Lung (tissue), 12 donors: ENCODE results near the gene GEMIN5. TPM values are rescaled to one million over a fixed set of nuclear protein-coding genes. Genes with fewer than 3 reads are reported as not detected.

Source experiments
- ATAC-seq: fragments of 200-7000 bp; cut with Tn5 transposase; one replicate; pipeline ENCODE4 v1.9.1; 2020; ENCODE audit warnings: moderate number of reproducible peaks; ENCODE audit not compliant: insufficient read depth, low FRiP score
- DNase-seq, 3 donors: peaks; one replicate each; pipeline ENCODE4 v3.0.0-alpha.2; 2013 to 2017
- H3K27ac ChIP-seq, 2 donors: one replicate each; pipeline ENCODE4 v1.5.1; 2013; ENCODE audit warnings: mild to moderate bottlenecking in 2 of 2, moderate library complexity in 2 of 2, control low read depth in 1 of 2, inconsistent platforms in 1 of 2, low read depth in 1 of 2, low read length in 1 of 2
- H3K27me3 ChIP-seq, 3 donors: one replicate each; pipeline ENCODE4 v1.5.1; 2013; ENCODE audit warnings: low read length in 2 of 3; ENCODE audit not compliant: control insufficient read depth in 3 of 3, insufficient read depth in 3 of 3
- H3K36me3 ChIP-seq, 4 donors: one replicate each; pipeline ENCODE4 v1.5.1; 2013; ENCODE audit warnings: low read length in 4 of 4, mild to moderate bottlenecking in 1 of 4, moderate library complexity in 1 of 4; ENCODE audit not compliant: control insufficient read depth in 4 of 4, insufficient read depth in 4 of 4
- H3K4me1 ChIP-seq, 5 donors: one replicate each; pipeline ENCODE4 v1.5.1; 2013; ENCODE audit warnings: low read length in 5 of 5, mild to moderate bottlenecking in 2 of 5, moderate library complexity in 1 of 5; ENCODE audit not compliant: control insufficient read depth in 5 of 5, insufficient read depth in 5 of 5
- H3K4me3 ChIP-seq: one replicate; pipeline ENCODE4 v1.5.1; 2013; ENCODE audit warnings: mild to moderate bottlenecking, control low read depth, moderate library complexity
- H3K9ac ChIP-seq, 2 donors: one replicate each; pipeline ENCODE4 v1.5.1; 2013; ENCODE audit warnings: low read length in 2 of 2, control low read depth in 1 of 2; ENCODE audit not compliant: insufficient read depth in 1 of 2
- H3K9me3 ChIP-seq, 4 donors: one replicate each; pipeline ENCODE4 v1.5.1; 2013; ENCODE audit warnings: low read length in 3 of 4, mild to moderate bottlenecking in 1 of 4, moderate library complexity in 1 of 4; ENCODE audit not compliant: control insufficient read depth in 4 of 4, insufficient read depth in 3 of 4
- CTCF ChIP-seq: IDR thresholded peaks from 2 replicates; pipeline ENCODE4 v1.5.1; 2012; ENCODE audit warnings: mild to moderate bottlenecking; ENCODE audit errors: control extremely low read depth, extremely low read depth
- WGBS, 2 donors: extraction: QIAGEN DNeasy Blood & Tissue Kit; methylation state at CpG; one replicate each; pipeline ENCODE4 v1.1.7; 2013; 5-methylcytosine and 5-hydroxymethylcytosine counted together
- polyA plus RNA-seq, 2 donors: library from polyadenylated mRNA; stranded (reverse); fragments of 200-250 nt; gene quantifications; one replicate each; pipeline ENCODE4 v1.2.1, GENCODE V29; 2013
- total RNA-seq, 2 donors: library from RNA; depleted of rRNA in 1 of 2; stranded (reverse); fragments of >200 nt in 1 of 2; gene quantifications; one replicate each; pipeline ENCODE4 v1.2.1, GENCODE V29; 2014 to 2021
- donor health status: control.
- donor health status: control.
- donor health status: Bipolar disorder and iron deficiency.
- donor health status: healthy.
- donor health status: DM: yes; HTN: yes; CAD: no.

Gene GEMIN5
- total and polyA plus RNA-seq, 4 donors: 2.8 to 18.3 (median 10.8) TPM

GRCh38 chr5:154861946-154862345 is 76.1 kb downstream of the GEMIN5 start:
- WGBS, 2 donors: 80 to 89% methylated on average over 8 of the region's 8 CpGs
- Histone ChIP-seq H3K36me3 (peaks cover 10 to 27% (median 25%) of the 10 kb centered on the region in 4 donors), H3K9ac (no peak overlapping the region), H3K4me1 (peaks cover 0 to 26% (median 11%) of the 10 kb centered on the region in 5 donors), H3K9me3 (no peaks in the 10 kb centered on the region), H3K4me3 (no peak overlapping the region), H3K27me3 (no peaks in the 10 kb centered on the region), H3K27ac (no peak overlapping the region)
- no peak for DNase-seq
- TF ChIP-seq CTCF: no peak
- ATAC-seq: no peak

- WGBS, 2 donors: 11% methylated on average over 4 of the region's 4 CpGs
- no peak overlapping the region for H3K4me3 ChIP-seq
- H3K4me1 ChIP-seq: peaks cover 0 to 31% (median 11%) of the 10 kb centered on the region in 5 donors
- no peaks in the 10 kb centered on the region for H3K9me3 ChIP-seq
- DNase-seq (no peak), ATAC-seq (no peak)
- no peak overlapping the region for H3K9ac ChIP-seq
- peaks cover 5 to 21% (median 19%) of the 10 kb centered on the region in 4 donors for H3K36me3 ChIP-seq
- no peak for TF ChIP-seq CTCF
- no peaks in the 10 kb centered on the region for H3K27me3 ChIP-seq
- H3K27ac ChIP-seq: no peak overlapping the region
Observed at GRCh38 chr5:154860765-154861164, 77.2 kb downstream of the GEMIN5 start.

GRCh38 chr5:154860123-154860522 is 77.9 kb downstream of the GEMIN5 start:
- Histone ChIP-seq H3K36me3 (peaks cover 5 to 16% (median 14%) of the 10 kb centered on the region in 4 donors), H3K4me1 (peaks cover 0 to 31% (median 8%) of the 10 kb centered on the region in 5 donors), H3K27ac (peak overlapping the region; percentile 99 to 100), H3K9ac (peak overlapping the region in 1 of 2 donors; percentile 95), H3K9me3 (no peaks in the 10 kb centered on the region), H3K4me3 (peak overlapping the region; percentile 13), H3K27me3 (no peaks in the 10 kb centered on the region)
- TF ChIP-seq CTCF: no peak
- WGBS, 2 donors: 15 to 28% methylated on average over 5 of the region's 5 CpGs
- DNase-seq (peak; percentile 43 to 77 (median 61)), ATAC-seq (no peak)
